WTC11 (cell line): ENCODE measurements around the gene SRPX. TPM values are rescaled to one million over a fixed set of nuclear protein-coding genes. Genes with fewer than 3 reads are reported as not detected.

ENCODE experiments used
- ATAC-seq: fragments of 200-7000 bp; cut with Tn5 transposase; 2 replicates; pipeline ENCODE4 v1.10.0; 2021; ENCODE audit warnings: mild to moderate bottlenecking, moderate library complexity
- CTCF ChIA-PET: fragments of 300-600 bp; sonication (Branson Sonifier 250); formaldehyde crosslinking; loops from one replicate; lab custom pipeline; 2021; ENCODE audit warnings: antibody characterized with exemption; lab: Charles Lee
- POLR2A ChIA-PET: fragments of 350-600 bp; sonication (Branson Sonifier 250); formaldehyde crosslinking; loops from one replicate; lab custom pipeline; 2021; ENCODE audit warnings: antibody characterized with exemption; lab: Charles Lee
- DNase-seq: peaks from one replicate; pipeline ENCODE4 v3.0.0; 2021; ENCODE audit warnings: low spot score
- H3K27ac Mint-ChIP-seq: 2 replicates; pipeline ENCODE4 v1.8.0; 2021; ENCODE audit warnings: mixed read lengths
- H3K27me3 Mint-ChIP-seq: 2 replicates; pipeline ENCODE4 v1.8.0; 2021; ENCODE audit warnings: low read depth, mild to moderate bottlenecking, moderate library complexity, mixed read lengths
- H3K36me3 Mint-ChIP-seq: 2 replicates; pipeline ENCODE4 v1.8.0; 2021; ENCODE audit warnings: mixed read lengths
- H3K4me1 Mint-ChIP-seq: 2 replicates; pipeline ENCODE4 v1.8.0; 2022; ENCODE audit warnings: mixed read lengths
- H3K4me3 Mint-ChIP-seq: 2 replicates; pipeline ENCODE4 v1.8.0; 2021; ENCODE audit warnings: mild to moderate bottlenecking, moderate library complexity, mixed read lengths
- H3K9me3 Mint-ChIP-seq: 2 replicates; pipeline ENCODE4 v1.8.0; 2021; ENCODE audit warnings: mixed read lengths
- CBFB ChIP-seq: sonication (generic); formaldehyde crosslinking; IDR thresholded peaks from 2 replicates; pipeline ENCODE4 v1.8.1; 2022; ENCODE audit warnings: mild to moderate bottlenecking, low read depth, missing genetic modification reagents
- CDX4 ChIP-seq: fragments of 250-450 bp; sonication (Bioruptor Pico); IDR thresholded peaks from 2 replicates; pipeline ENCODE4 v1.9.0; 2021; ENCODE audit warnings: moderate library complexity, mild to moderate bottlenecking, inconsistent platforms, borderline replicate concordance
- E2F1 ChIP-seq: sonication (generic); formaldehyde crosslinking; IDR thresholded peaks from 2 replicates; pipeline ENCODE4 v1.8.0; 2022; ENCODE audit warnings: mild to moderate bottlenecking, missing genetic modification reagents
- ELF4 ChIP-seq: sonication (generic); formaldehyde crosslinking; IDR thresholded peaks from 2 replicates; pipeline ENCODE4 v1.8.1; 2022; ENCODE audit warnings: low read depth, mild to moderate bottlenecking, moderate library complexity, missing genetic modification reagents
- ETV6 ChIP-seq: sonication (generic); formaldehyde crosslinking; IDR thresholded peaks from 2 replicates; pipeline ENCODE4 v1.8.1; 2022; ENCODE audit warnings: mild to moderate bottlenecking, missing genetic modification reagents
- FOXP1 ChIP-seq: sonication (generic); formaldehyde crosslinking; IDR thresholded peaks from 2 replicates; pipeline ENCODE4 v1.8.0; 2022; ENCODE audit warnings: missing genetic modification reagents, mild to moderate bottlenecking, moderate library complexity, borderline replicate concordance
- IRF2 ChIP-seq: sonication (generic); formaldehyde crosslinking; IDR thresholded peaks from 2 replicates; pipeline ENCODE4 v1.8.0; 2022; ENCODE audit warnings: low read depth, missing genetic modification reagents, borderline replicate concordance
- JAZF1 ChIP-seq: fragments of 250-450 bp; sonication (Bioruptor Pico); IDR thresholded peaks from 2 replicates; pipeline ENCODE4 v1.9.0; 2021; ENCODE audit warnings: moderate library complexity, mild to moderate bottlenecking, inconsistent platforms
- MXD4 ChIP-seq: fragments of 250-450 bp; sonication (Bioruptor Pico); IDR thresholded peaks from 2 replicates; pipeline ENCODE4 v1.8.0; 2021; ENCODE audit warnings: mild to moderate bottlenecking, moderate library complexity, borderline replicate concordance
- MYBL2 ChIP-seq: sonication (generic); formaldehyde crosslinking; IDR thresholded peaks from 2 replicates; pipeline ENCODE4 v1.8.1; 2023; ENCODE audit warnings: mild to moderate bottlenecking, moderate library complexity, missing genetic modification reagents
- NFATC4 ChIP-seq: fragments of 250-450 bp; sonication (Bioruptor Pico); IDR thresholded peaks from 2 replicates; pipeline ENCODE4 v1.9.0; 2021; ENCODE audit warnings: mild to moderate bottlenecking
- TP53 ChIP-seq: sonication (generic); formaldehyde crosslinking; IDR thresholded peaks from 2 replicates; pipeline ENCODE4 v1.8.1; 2023; ENCODE audit warnings: mild to moderate bottlenecking, missing genetic modification reagents
- ZBTB21 ChIP-seq: sonication (generic); formaldehyde crosslinking; IDR thresholded peaks from 2 replicates; pipeline ENCODE4 v1.8.1; 2023; ENCODE audit warnings: mild to moderate bottlenecking, missing genetic modification reagents, borderline replicate concordance
- ZBTB43 ChIP-seq: sonication (generic); formaldehyde crosslinking; IDR thresholded peaks from 2 replicates; pipeline ENCODE4 v1.8.1; 2023; ENCODE audit warnings: mild to moderate bottlenecking, missing genetic modification reagents
- ZMAT4 ChIP-seq: fragments of 250-450 bp; sonication (Bioruptor Pico); IDR thresholded peaks from 2 replicates; pipeline ENCODE4 v1.9.0; 2021; ENCODE audit warnings: mild to moderate bottlenecking
- ZNF263 ChIP-seq: sonication (generic); formaldehyde crosslinking; IDR thresholded peaks from 2 replicates; pipeline ENCODE4 v1.8.1; 2022; ENCODE audit warnings: low read depth, mild to moderate bottlenecking, moderate library complexity, missing genetic modification reagents
- ZNF317 ChIP-seq: sonication (generic); formaldehyde crosslinking; IDR thresholded peaks from 2 replicates; pipeline ENCODE4 v1.8.1; 2023; ENCODE audit warnings: low read depth, mild to moderate bottlenecking, moderate library complexity, missing genetic modification reagents, borderline replicate concordance
- ZNF532 ChIP-seq: fragments of 250-450 bp; sonication (Bioruptor Pico); IDR thresholded peaks from 2 replicates; pipeline ENCODE4 v1.9.0; 2021; ENCODE audit warnings: mild to moderate bottlenecking, borderline replicate concordance
- total RNA-seq: library from RNA; stranded (reverse); gene quantifications from 3 replicates; pipeline ENCODE4 v1.2.3, GENCODE V29; 2021
- TF ChIP-seq, protein P1 (sequence below): fragments of 200-600 bp; IDR thresholded peaks from 2 replicates; pipeline ENCODE4 v1.8.0; 2022; ENCODE audit warnings: antibody characterized with exemption
- TF ChIP-seq, protein P2 (sequence below): sonication (generic); formaldehyde crosslinking; IDR thresholded peaks from 2 replicates; pipeline ENCODE4 v1.8.1; 2022; ENCODE audit warnings: low read depth, mild to moderate bottlenecking, moderate library complexity, missing genetic modification reagents, borderline replicate concordance
- TF ChIP-seq, protein P3 (sequence below): sonication (generic); formaldehyde crosslinking; IDR thresholded peaks from 2 replicates; pipeline ENCODE4 v1.8.0; 2022; ENCODE audit warnings: mild to moderate bottlenecking, missing genetic modification reagents

The SRPX gene
- total RNA-seq, 1 experiment from 2014 or later = 7.7 TPM

GRCh38 chrX:38165023-38165422 lies 55.6 kb downstream of the SRPX start:
- no peaks in the 10 kb centered on the region for H3K36me3 Mint-ChIP-seq
- no peaks in the 10 kb centered on the region for H3K4me1 Mint-ChIP-seq
- DNase-seq (no peak), ATAC-seq (no peak)
- no peaks in the 10 kb centered on the region for H3K9me3 Mint-ChIP-seq
- H3K4me3 Mint-ChIP-seq = no peak overlapping the region
- no peak overlapping the region for H3K27ac Mint-ChIP-seq
- CTCF ChIA-PET = no interaction called here
- POLR2A ChIA-PET = no interaction called here
- no peak for TF ChIP-seq MYBL2 (CRISPR knock-in tag)
- no peak for TF ChIP-seq ELF4 (CRISPR knock-in tag)
- no peak for TF ChIP-seq FOXP1
- no peak for TF ChIP-seq CDX4 (CRISPR knock-in tag)
- no peak for TF ChIP-seq ZBTB21 (CRISPR knock-in tag)
- no peak for TF ChIP-seq ZNF317
- no peak for TF ChIP-seq ZBTB43 (CRISPR knock-in tag)
- H3K27me3 Mint-ChIP-seq = no peaks in the 10 kb centered on the region

DNA sequence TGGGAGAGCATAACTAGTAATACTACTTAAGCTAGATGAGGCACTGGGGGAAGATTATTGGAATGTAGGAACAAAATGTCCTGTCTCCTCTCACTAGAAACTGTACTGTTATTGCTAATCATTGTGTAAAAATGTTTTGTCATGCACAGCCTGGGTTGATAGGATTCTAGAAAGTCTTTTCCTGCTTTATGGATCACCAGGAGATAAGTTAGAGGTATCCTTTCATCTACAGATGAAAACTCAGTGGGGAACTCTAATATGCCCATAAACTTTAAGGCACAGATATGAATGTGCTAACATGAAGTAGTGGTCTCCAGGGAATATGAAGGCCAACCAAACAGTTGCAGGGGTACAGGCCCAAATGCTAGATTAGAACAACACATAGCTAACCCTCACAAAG lies 57.5 kb downstream of the SRPX start:
- Mint-ChIP-seq H3K9me3 (no peaks in the 10 kb centered on the region), H3K4me3 (no peak overlapping the region)
- no peak for ATAC-seq
- TF ChIP-seq, protein P1, sequence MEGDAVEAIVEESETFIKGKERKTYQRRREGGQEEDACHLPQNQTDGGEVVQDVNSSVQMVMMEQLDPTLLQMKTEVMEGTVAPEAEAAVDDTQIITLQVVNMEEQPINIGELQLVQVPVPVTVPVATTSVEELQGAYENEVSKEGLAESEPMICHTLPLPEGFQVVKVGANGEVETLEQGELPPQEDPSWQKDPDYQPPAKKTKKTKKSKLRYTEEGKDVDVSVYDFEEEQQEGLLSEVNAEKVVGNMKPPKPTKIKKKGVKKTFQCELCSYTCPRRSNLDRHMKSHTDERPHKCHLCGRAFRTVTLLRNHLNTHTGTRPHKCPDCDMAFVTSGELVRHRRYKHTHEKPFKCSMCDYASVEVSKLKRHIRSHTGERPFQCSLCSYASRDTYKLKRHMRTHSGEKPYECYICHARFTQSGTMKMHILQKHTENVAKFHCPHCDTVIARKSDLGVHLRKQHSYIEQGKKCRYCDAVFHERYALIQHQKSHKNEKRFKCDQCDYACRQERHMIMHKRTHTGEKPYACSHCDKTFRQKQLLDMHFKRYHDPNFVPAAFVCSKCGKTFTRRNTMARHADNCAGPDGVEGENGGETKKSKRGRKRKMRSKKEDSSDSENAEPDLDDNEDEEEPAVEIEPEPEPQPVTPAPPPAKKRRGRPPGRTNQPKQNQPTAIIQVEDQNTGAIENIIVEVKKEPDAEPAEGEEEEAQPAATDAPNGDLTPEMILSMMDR = no peak
- TF ChIP-seq, protein P2, sequence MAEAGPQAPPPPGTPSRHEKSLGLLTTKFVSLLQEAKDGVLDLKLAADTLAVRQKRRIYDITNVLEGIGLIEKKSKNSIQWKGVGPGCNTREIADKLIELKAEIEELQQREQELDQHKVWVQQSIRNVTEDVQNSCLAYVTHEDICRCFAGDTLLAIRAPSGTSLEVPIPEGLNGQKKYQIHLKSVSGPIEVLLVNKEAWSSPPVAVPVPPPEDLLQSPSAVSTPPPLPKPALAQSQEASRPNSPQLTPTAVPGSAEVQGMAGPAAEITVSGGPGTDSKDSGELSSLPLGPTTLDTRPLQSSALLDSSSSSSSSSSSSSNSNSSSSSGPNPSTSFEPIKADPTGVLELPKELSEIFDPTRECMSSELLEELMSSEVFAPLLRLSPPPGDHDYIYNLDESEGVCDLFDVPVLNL (CRISPR knock-in tag) = no peak
- TF ChIP-seq JAZF1 (CRISPR knock-in tag) (no peak), ZMAT4 (CRISPR knock-in tag) (no peak), ZNF263 (no peak), TP53 (CRISPR knock-in tag) (no peak), CBFB (no peak), IRF2 (CRISPR knock-in tag) (no peak), NFATC4 (CRISPR knock-in tag) (no peak), ETV6 (no peak), E2F1 (CRISPR knock-in tag) (no peak), MXD4 (CRISPR knock-in tag) (no peak), ZNF532 (CRISPR knock-in tag) (no peak)
- TF ChIP-seq, protein P3, sequence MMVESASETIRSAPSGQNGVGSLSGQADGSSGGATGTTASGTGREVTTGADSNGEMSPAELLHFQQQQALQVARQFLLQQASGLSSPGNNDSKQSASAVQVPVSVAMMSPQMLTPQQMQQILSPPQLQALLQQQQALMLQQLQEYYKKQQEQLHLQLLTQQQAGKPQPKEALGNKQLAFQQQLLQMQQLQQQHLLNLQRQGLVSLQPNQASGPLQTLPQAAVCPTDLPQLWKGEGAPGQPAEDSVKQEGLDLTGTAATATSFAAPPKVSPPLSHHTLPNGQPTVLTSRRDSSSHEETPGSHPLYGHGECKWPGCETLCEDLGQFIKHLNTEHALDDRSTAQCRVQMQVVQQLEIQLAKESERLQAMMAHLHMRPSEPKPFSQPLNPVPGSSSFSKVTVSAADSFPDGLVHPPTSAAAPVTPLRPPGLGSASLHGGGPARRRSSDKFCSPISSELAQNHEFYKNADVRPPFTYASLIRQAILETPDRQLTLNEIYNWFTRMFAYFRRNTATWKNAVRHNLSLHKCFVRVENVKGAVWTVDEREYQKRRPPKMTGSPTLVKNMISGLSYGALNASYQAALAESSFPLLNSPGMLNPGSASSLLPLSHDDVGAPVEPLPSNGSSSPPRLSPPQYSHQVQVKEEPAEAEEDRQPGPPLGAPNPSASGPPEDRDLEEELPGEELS (CRISPR knock-in tag) = no peak

More for the DNA sequence above, 57.5 kb downstream of the SRPX start:
- ChIA-PET POLR2A (no interaction called here), CTCF (no interaction called here)
- no peaks in the 10 kb centered on the region for H3K36me3 Mint-ChIP-seq
- H3K27me3 Mint-ChIP-seq = no peaks in the 10 kb centered on the region
- no peak for DNase-seq
- H3K4me1 Mint-ChIP-seq = no peaks in the 10 kb centered on the region
- no peak overlapping the region for H3K27ac Mint-ChIP-seq
